Measurements from ENCODE around the gene BRINP2.

The BRINP2 gene

DNA sequence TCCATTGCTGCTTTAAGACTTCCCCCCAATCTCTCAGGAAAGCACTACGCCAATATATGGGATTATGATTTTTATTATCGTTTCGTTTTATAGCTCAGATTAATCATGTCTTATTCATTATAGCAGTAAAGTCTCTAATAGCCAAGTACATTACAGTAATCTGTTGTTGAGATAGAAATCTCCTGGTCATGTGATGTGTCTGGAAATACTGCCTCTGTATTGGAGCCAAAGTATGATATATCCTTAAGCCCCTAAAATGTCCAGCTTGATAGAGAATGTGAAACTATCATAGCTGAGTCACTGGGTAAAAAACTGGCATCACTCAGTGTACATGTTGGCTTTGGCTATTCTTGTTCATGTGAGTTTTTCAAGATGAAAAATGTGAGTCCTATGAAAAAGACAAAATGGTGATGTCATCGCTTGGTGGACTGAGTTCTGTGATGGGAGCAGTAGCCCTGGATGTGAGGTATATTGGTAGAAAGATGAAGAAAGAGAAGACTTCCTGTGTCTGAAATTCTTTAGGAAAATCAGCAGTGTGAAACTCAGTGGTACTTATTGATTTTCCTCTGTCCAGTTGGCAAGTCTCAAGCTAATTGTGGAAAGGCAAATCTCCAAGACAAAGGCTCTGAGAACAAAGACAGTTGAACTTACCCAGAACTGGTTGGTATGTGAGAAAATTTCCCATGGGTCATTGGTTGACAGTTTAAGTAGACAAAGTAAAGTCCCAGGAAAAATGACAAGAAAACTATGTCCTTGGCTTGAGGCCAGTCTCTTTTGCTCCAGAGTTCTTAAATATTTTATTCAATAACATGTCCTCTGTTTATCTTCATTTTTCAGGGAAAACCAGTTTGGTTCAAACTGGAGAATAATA, 76.2 kb downstream of the BRINP2 start:
- H3K4me3 ChIP-seq (ENCODE audit: low read depth, low read length): no peak overlapping the region
- no peak for TF ChIP-seq CTCF (IDR thresholded peaks at IDR 0.05; ENCODE audit: low read depth, low read length, missing control alignments)

DNA sequence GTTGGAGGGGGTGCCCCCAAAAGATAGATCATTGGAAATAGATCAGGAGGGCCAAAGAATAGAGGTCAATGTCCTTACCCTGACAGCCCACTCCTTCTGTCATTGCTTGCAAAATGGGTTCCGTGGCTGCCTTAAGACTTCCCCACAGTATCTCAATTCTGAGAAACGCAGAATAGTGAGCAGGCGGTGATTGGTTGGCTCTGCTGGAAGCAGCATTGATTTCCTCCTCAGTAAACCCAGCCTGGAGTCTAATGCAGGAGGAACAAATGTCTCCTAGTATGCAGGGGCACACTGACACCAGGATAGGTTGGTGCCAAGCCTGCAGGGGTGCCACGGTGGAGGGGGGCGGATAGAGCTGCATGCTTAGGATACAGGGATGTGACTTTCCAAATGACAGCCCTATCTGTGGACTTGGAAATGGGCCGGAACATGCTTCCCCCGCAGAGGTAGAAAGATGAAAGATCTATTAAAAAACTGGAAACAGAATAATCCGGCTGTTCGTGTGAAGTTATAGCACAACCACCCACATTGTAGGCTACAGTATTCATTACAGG, 76.9 kb downstream of the BRINP2 start:
- no peak for DNase-seq (ENCODE audit: low read depth)
- H3K4me3 ChIP-seq (ENCODE audit: low read depth, low read length): no peak overlapping the region
- no peak for TF ChIP-seq CTCF (IDR thresholded peaks at IDR 0.05; ENCODE audit: low read depth, low read length, missing control alignments)

More for the DNA sequence above, 76.2 kb downstream of the BRINP2 start:
- DNase-seq (ENCODE audit: low read depth): no peak

GRCh38 chr1:177248258-177248657, 77.5 kb downstream of the BRINP2 start:
- no peak for TF ChIP-seq CTCF (IDR thresholded peaks at IDR 0.05; ENCODE audit: low read depth, low read length, missing control alignments)
- no peak overlapping the region for H3K4me3 ChIP-seq (ENCODE audit: low read depth, low read length)
- DNase-seq (ENCODE audit: low read depth): no peak

DNA sequence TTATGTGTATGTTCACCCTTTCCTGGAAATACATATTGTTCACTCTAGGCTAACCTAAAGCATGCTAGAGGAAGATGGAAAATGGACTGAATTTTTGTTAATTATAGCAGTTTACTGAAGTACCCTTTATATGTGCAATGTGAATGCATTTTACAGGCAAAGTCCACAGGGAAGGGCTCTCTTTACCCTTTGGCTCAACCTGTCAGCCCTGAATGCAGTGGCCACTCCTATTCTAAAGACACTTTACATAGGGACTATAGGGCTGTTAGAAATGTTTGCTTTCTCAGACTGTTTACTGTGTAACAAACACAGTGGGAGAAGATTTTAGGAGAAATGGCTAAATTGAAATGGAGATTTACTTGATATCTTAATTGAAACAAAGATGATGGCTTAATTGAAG, 78.5 kb downstream of the BRINP2 start:
- no peak for DNase-seq (ENCODE audit: low read depth)
- no peak for TF ChIP-seq CTCF (IDR thresholded peaks at IDR 0.05; ENCODE audit: low read depth, low read length, missing control alignments)
- H3K4me3 ChIP-seq (ENCODE audit: low read depth, low read length): no peak overlapping the region

DNA sequence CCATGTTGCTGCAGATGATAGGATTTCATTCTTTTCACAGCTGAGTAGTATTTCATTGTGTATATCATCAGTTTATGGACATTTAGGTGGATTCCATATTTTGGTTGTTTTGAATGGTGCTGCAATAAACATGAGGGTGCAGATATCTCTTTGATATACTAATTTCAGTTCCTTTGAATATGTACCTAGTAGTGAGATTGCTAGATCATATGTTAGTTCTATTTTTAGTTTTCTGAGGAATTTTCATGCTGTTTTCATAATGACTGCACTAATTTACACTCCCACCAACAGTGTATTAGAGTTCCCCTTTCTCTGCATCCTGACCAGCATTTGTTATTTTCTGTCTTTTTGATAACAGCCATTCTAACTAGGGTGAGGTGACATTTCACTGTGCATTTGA, 82.1 kb downstream of the BRINP2 start:
- TF ChIP-seq CTCF (IDR thresholded peaks at IDR 0.05; ENCODE audit: low read depth, low read length, missing control alignments): no peak
- H3K4me3 ChIP-seq (ENCODE audit: low read depth, low read length): no peak overlapping the region
- no peak for DNase-seq (ENCODE audit: low read depth)

DNA sequence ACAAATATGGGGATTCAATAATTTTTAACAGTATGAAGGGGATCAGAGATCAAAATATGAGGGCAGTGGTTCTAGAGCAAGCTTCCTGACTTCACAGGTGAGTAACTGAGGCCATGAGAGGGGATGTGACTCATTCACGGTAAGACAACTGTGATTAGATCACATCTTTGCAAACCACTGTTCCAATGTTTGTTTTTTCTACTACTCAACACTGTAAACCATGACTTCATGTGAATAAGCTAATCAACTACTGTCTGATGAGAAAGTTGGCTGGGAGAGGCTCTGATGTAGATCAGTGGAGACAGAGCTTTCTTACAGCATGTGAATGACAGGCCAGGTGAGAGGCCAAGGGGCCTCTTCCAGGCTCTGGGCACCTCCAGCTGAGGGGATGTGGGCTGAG, 84.7 kb downstream of the BRINP2 start:
- no peak overlapping the region for H3K4me3 ChIP-seq (ENCODE audit: low read depth, low read length)
- no peak for DNase-seq (ENCODE audit: low read depth)
- no peak for TF ChIP-seq CTCF (IDR thresholded peaks at IDR 0.05; ENCODE audit: low read depth, low read length, missing control alignments)
